GM12878 (cell line): Measurements from ENCODE around the gene GPC5. TPM values are rescaled to one million over a fixed set of nuclear protein-coding genes. Genes with fewer than 3 reads are reported as not detected.

Experiments used
- ATAC-seq: fragments of 200-7000 bp; cut with Tn5 transposase; 3 replicates; pipeline ENCODE4 v1.9.1; 2020; ENCODE audit warnings: mild to moderate bottlenecking, moderate library complexity
- BruUV-seq: library from RNA; stranded (reverse); fragments of 400-500 nt; replicated peaks from 2 replicates; lab custom pipeline; 2021; lab: Mats Ljungman, UMichigan
- CTCF ChIA-PET: fragments of 300-600 bp; sonication (Branson Sonifier 250); formaldehyde crosslinking; extraction: SDS; loops from one replicate; lab custom pipeline; 2021; ENCODE audit warnings: inconsistent platforms; lab: Yijun Ruan, JAX
- POLR2A ChIA-PET: fragments of 350-600 bp; formaldehyde crosslinking; extraction: SDS; loops from one replicate; lab custom pipeline; 2021; ENCODE audit warnings: inconsistent platforms; lab: Charles Lee
- RAD21 ChIA-PET: fragments of 300-600 bp; sonication (Branson Sonifier 250); formaldehyde crosslinking; loops from one replicate; lab custom pipeline; 2023; ENCODE audit warnings: antibody characterized with exemption; ENCODE audit not compliant: unreplicated experiment; lab: Charles Lee
- SMC1A ChIA-PET: fragments of 300-600 bp; sonication (Branson Sonifier 250); formaldehyde crosslinking; loops from one replicate; lab custom pipeline; 2023; ENCODE audit not compliant: unreplicated experiment, uncharacterized antibody; lab: Charles Lee
- DNase-seq: peaks from one replicate; pipeline ENCODE4 v3.0.0-alpha.2; 2011; ENCODE audit warnings: low read depth, low spot score
- FAIRE-seq: peaks from 3 replicates; lab custom pipeline; 2011; peaks lifted over from hg19 to GRCh38; lab: Jason Lieb, UNC
- H2AFZ ChIP-seq: 2 replicates; pipeline ENCODE4 v1.6.0; 2011; ENCODE audit warnings: low read depth, low read length, control low read depth; ENCODE audit not compliant: control insufficient read depth
- H3K27ac ChIP-seq: 2 replicates; pipeline ENCODE4 v1.5.1; 2011; ENCODE audit warnings: control low read depth; ENCODE audit not compliant: control insufficient read depth, insufficient read depth
- H3K27me3 ChIP-seq, 2 experiments: replicated peaks in 1 of 2; 2 replicates each; pipeline versions ENCODE4 v1.6.0 to v1.6.1; 2011; ENCODE audit warnings: low read length in 1 of 2; ENCODE audit not compliant: control insufficient read depth in 2 of 2, insufficient read depth in 2 of 2
- H3K36me3 ChIP-seq, 2 experiments: 2 replicates each; pipeline ENCODE4 v1.5.1; 2011; ENCODE audit warnings: low read length in 1 of 2; ENCODE audit not compliant: control insufficient read depth in 2 of 2, insufficient read depth in 2 of 2
- H3K4me1 ChIP-seq: 2 replicates; pipeline ENCODE4 v1.6.1; 2011; ENCODE audit warnings: mild to moderate bottlenecking, low read length, moderate library complexity, mixed read lengths; ENCODE audit not compliant: control insufficient read depth, insufficient read depth
- H3K4me2 ChIP-seq: 2 replicates; pipeline ENCODE4 v1.6.0; 2011; ENCODE audit warnings: control low read depth; ENCODE audit not compliant: control insufficient read depth, insufficient read depth
- H3K4me3 ChIP-seq: fragments of 200-600 bp; sonication (generic); 2 replicates; pipeline ENCODE4 v1.5.1; 2016
- H3K79me2 ChIP-seq: 2 replicates; pipeline ENCODE4 v1.6.0; 2011; ENCODE audit warnings: low read length; ENCODE audit not compliant: control insufficient read depth, insufficient read depth
- H3K9ac ChIP-seq: 2 replicates; pipeline ENCODE4 v1.8.0; 2011; ENCODE audit warnings: low read length, control low read depth, mixed read lengths; ENCODE audit not compliant: control insufficient read depth, insufficient read depth
- H3K9me3 ChIP-seq: replicated peaks from 3 replicates; pipeline ENCODE4 v1.5.1; 2011; ENCODE audit warnings: mild to moderate bottlenecking, low read length; ENCODE audit not compliant: control insufficient read depth, insufficient read depth
- H4K20me1 ChIP-seq: 2 replicates; pipeline ENCODE4 v1.6.0; 2011; ENCODE audit not compliant: control insufficient read depth, insufficient read depth
- ASH2L ChIP-seq: fragments of 300-600, 200-600 bp; sonication (generic); IDR thresholded peaks from 2 replicates; pipeline ENCODE4 v1.6.1; 2017; ENCODE audit warnings: low read depth, mild to moderate bottlenecking, borderline replicate concordance
- ATF2 ChIP-seq: IDR thresholded peaks from 2 replicates; pipeline ENCODE4 v1.6.1; 2012; ENCODE audit warnings: low read length, inconsistent platforms
- BCL11A ChIP-seq: IDR thresholded peaks from 2 replicates; pipeline ENCODE4 v1.6.1; 2011; ENCODE audit warnings: low read depth, low read length
- CEBPZ ChIP-seq: fragments of 150-350 bp; IDR thresholded peaks from 2 replicates; pipeline ENCODE4 v1.6.1; 2016; ENCODE audit warnings: low read depth, low read length
- CHD1 ChIP-seq: IDR thresholded peaks from 2 replicates; pipeline ENCODE4 v1.6.1; 2012; ENCODE audit warnings: low read depth, low read length, improper control_type of control experiment
- CTCF ChIP-seq, 3 experiments: IDR thresholded peaks in 2 of 3; conservative IDR thresholded peaks in 1 of 3; 2 replicates each; pipeline ENCODE4 v1.5.1; 2011; ENCODE audit warnings: low read depth in 3 of 3, low read length in 3 of 3, mild to moderate bottlenecking in 3 of 3, control low read depth in 2 of 3, moderate library complexity in 2 of 3, inconsistent platforms in 1 of 3, mixed read lengths in 1 of 3; ENCODE audit not compliant: control insufficient read depth in 2 of 3, insufficient read depth in 1 of 3; ENCODE audit errors: extremely low read depth in 1 of 3
- POU2F2 ChIP-seq: IDR thresholded peaks from 3 replicates; pipeline ENCODE4 v1.6.1; 2011; ENCODE audit warnings: low read depth, mild to moderate bottlenecking, low read length, borderline replicate concordance
- RAD51 ChIP-seq: fragments of 450-650 bp; IDR thresholded peaks from 2 replicates; pipeline ENCODE4 v1.6.1; 2016; ENCODE audit warnings: moderate library complexity, mild to moderate bottlenecking, inconsistent platforms
- SKIL ChIP-seq: fragments of 450-650 bp; IDR thresholded peaks from 2 replicates; pipeline ENCODE4 v1.6.1; 2017; ENCODE audit warnings: mild to moderate bottlenecking, low read depth, inconsistent platforms; ENCODE audit not compliant: poor library complexity, severe bottlenecking
- ZBTB40 ChIP-seq: fragments of 450-650 bp; IDR thresholded peaks from 2 replicates; pipeline ENCODE4 v1.6.1; 2016; ENCODE audit warnings: mild to moderate bottlenecking, moderate library complexity, borderline replicate concordance
- whole genome bisulfite sequencing: methylation state at CpG from one replicate; pipeline ENCODE4 v1.1.6; 2016; ENCODE audit warnings: low lambda C conversion rate; ENCODE audit not compliant: insufficient replicate concordance, insufficient coverage; ENCODE audit errors: missing lambda C conversion rate; 5-methylcytosine and 5-hydroxymethylcytosine counted together
- in situ Hi-C: fragments of 300-500 bp; cut with MboI; formaldehyde crosslinking; loops from 9 replicates; pipeline ENCODE4 v1.14.3; 2018; ENCODE audit warnings: mixed read lengths
- intact Hi-C: fragments of 100-400 bp; cut with micrococcal nuclease; formaldehyde crosslinking; loops from one replicate; pipeline ENCODE4 v1.14.2; 2022; ENCODE audit not compliant: unreplicated experiment
- polyA plus RNA-seq, 11 experiments: library from polyadenylated mRNA; depleted of rRNA in 4 of 11; unstranded in 6 of 11; stranded (reverse) in 5 of 11; fragments of >200 nt; fragmentation: Nextera tagmentation in 4 of 11; fragmentation: Illumina TruSeq in 1 of 11; extraction: Ambion mirVana in 4 of 11; extraction: Trizol in 1 of 11; gene quantifications; 1 replicate in 1 of 11; 2 replicates in 10 of 11; pipeline versions ENCODE4 v1.2.1 to v1.2.3, GENCODE V29; 2011 to 2016; ENCODE audit warnings: inconsistent platforms in 2 of 11, missing spikeins in 2 of 11, low read depth in 1 of 11
- total RNA-seq, 4 experiments: library from RNA; depleted of rRNA in 3 of 4; stranded (reverse); fragments of >200 nt in 3 of 4; fragmentation: Illumina TruSeq in 1 of 4; extraction: Trizol in 1 of 4; gene quantifications; 2 replicates each; pipeline versions ENCODE4 v1.2.1 to v1.2.3, GENCODE V29; 2013 to 2021

The GPC5 gene
- total and polyA plus RNA-seq, 10 of the 15 experiments (the other 5 are each of a cell fraction or from before 2014, with no cell fraction given), result 0.05 to 0.87 (median 0.44) TPM; not detected in 1

GRCh38 chr13:92590503-92590908, 1192.1 kb downstream of the GPC5 start:
- H3K79me2 ChIP-seq, result no peaks in the 10 kb centered on the region
- H3K4me1 ChIP-seq, result no peaks in the 10 kb centered on the region
- no peak overlapping the region for H3K27ac ChIP-seq
- no peaks in the 10 kb centered on the region for H4K20me1 ChIP-seq
- no peak overlapping the region for H3K4me3 ChIP-seq
- H3K9ac ChIP-seq, result no peak overlapping the region
- intact Hi-C loops, result no loop called here
- ChIA-PET SMC1A (no interaction called here), RAD21 (no interaction called here), CTCF (no interaction called here), POLR2A (no interaction called here)
- no peak overlapping the region for H2AFZ ChIP-seq
- WGBS, result 30% methylated on average over 5 of the region's 5 CpGs
- FAIRE-seq (no peak), DNase-seq (no peak), ATAC-seq (no peak)
- H3K36me3 ChIP-seq, result no peaks in the 10 kb centered on the region
- BruUV-seq, result no TSS peak
- no peaks in the 10 kb centered on the region for H3K9me3 ChIP-seq
- H3K27me3 ChIP-seq, result no peaks in the 10 kb centered on the region
- no peak overlapping the region for H3K4me2 ChIP-seq
- in situ Hi-C loops, result no loop called here
- TF ChIP-seq ATF2 (no peak), BCL11A (no peak), CTCF (IDR thresholded peaks at IDR 0.05 in 2 of 3, conservative IDR thresholded peaks at IDR 0.05 in 1 of 3; ENCODE audit: control insufficient read depth in 2 of 3, extremely low read depth in 1 of 3, insufficient read depth in 1 of 3, low read depth in 3 of 3, low read length in 3 of 3) (no peak), POU2F2 (no peak), RAD51 (no peak), ASH2L (no peak), CHD1 (no peak), SKIL (no peak), CEBPZ (no peak), ZBTB40 (no peak)
